ENCODE results near the gene MFAP4. TPM values are rescaled to one million over a fixed set of nuclear protein-coding genes. Genes with fewer than 3 reads are reported as not detected.

The MFAP4 gene
- total RNA-seq, 4 donors from 2014 or later = 14.3 to 185 (median 104) TPM

GRCh38 chr17:19335951-19336631 is 50.9 kb downstream of the MFAP4 start:
- no peak for TF ChIP-seq CTCF (IDR thresholded peaks at IDR 0.05; ENCODE audit: low read depth)

GRCh38 chr17:19334331-19334730 is 52.7 kb downstream of the MFAP4 start:
- no peak for TF ChIP-seq CTCF (IDR thresholded peaks at IDR 0.05; ENCODE audit: low read depth)

GRCh38 chr17:19333736-19334290 is 53.2 kb downstream of the MFAP4 start:
- no peak for TF ChIP-seq CTCF (IDR thresholded peaks at IDR 0.05; ENCODE audit: low read depth)

Small RNA genes within 50 kb of the gene (small RNA-seq; reads per million reads assigned to genes)
- gene MIR1180 (9.1 reads per million, percentile 89 among the genes with 10 or more reads in this experiment), gene RF00537 (not detected)

Other genes starting within 250 kb of the MFAP4 start
- gene EPN2, start 149.8 kb downstream of the MFAP4 start, total RNA-seq = 10 to 100 TPM; 20.4 to 39.0 (median 31.6) TPM
- 10 to 100 TPM in 2 of 4 donors, 1 to 10 TPM in 2; 4.6 to 25.1 (median 10.5) TPM for gene B9D1, start 24.5 kb downstream of the MFAP4 start, total RNA-seq
- 10 to 100 TPM; 11.4 to 24.3 (median 17.1) TPM for gene MAPK7, start 8.7 kb downstream of the MFAP4 start, total RNA-seq
- 1 to 10 TPM in 2 of 4 donors, under 1 TPM in 2; 0.68 to 7.5 (median 1.0) TPM for gene RNF112, start 24.0 kb upstream of the MFAP4 start, total RNA-seq
- 1 to 10 TPM; 1.3 to 9.2 (median 3.8) TPM for gene SLC47A1, start 146.7 kb upstream of the MFAP4 start, total RNA-seq